WTC11 (cell line): ENCODE results near the gene MACROD2. TPM values are rescaled to one million over a fixed set of nuclear protein-coding genes. Genes with fewer than 3 reads are reported as not detected.

Experiments
- ATAC-seq: fragments of 200-7000 bp; cut with Tn5 transposase; 2 replicates; pipeline ENCODE4 v1.10.0; 2021; ENCODE audit warnings: mild to moderate bottlenecking, moderate library complexity
- CTCF ChIA-PET: fragments of 300-600 bp; sonication (Branson Sonifier 250); formaldehyde crosslinking; loops from one replicate; lab custom pipeline; 2021; ENCODE audit warnings: antibody characterized with exemption; lab: Charles Lee
- POLR2A ChIA-PET: fragments of 350-600 bp; sonication (Branson Sonifier 250); formaldehyde crosslinking; loops from one replicate; lab custom pipeline; 2021; ENCODE audit warnings: antibody characterized with exemption; lab: Charles Lee
- DNase-seq: peaks from one replicate; pipeline ENCODE4 v3.0.0; 2021; ENCODE audit warnings: low spot score
- H3K27ac Mint-ChIP-seq: 2 replicates; pipeline ENCODE4 v1.8.0; 2021; ENCODE audit warnings: mixed read lengths
- H3K27me3 Mint-ChIP-seq: 2 replicates; pipeline ENCODE4 v1.8.0; 2021; ENCODE audit warnings: low read depth, mild to moderate bottlenecking, moderate library complexity, mixed read lengths
- H3K36me3 Mint-ChIP-seq: 2 replicates; pipeline ENCODE4 v1.8.0; 2021; ENCODE audit warnings: mixed read lengths
- H3K4me1 Mint-ChIP-seq: 2 replicates; pipeline ENCODE4 v1.8.0; 2022; ENCODE audit warnings: mixed read lengths
- H3K4me3 Mint-ChIP-seq: 2 replicates; pipeline ENCODE4 v1.8.0; 2021; ENCODE audit warnings: mild to moderate bottlenecking, moderate library complexity, mixed read lengths
- H3K9me3 Mint-ChIP-seq: 2 replicates; pipeline ENCODE4 v1.8.0; 2021; ENCODE audit warnings: mixed read lengths
- ETV6 ChIP-seq: sonication (generic); formaldehyde crosslinking; IDR thresholded peaks from 2 replicates; pipeline ENCODE4 v1.8.1; 2022; ENCODE audit warnings: mild to moderate bottlenecking, missing genetic modification reagents
- GRHL2 ChIP-seq: fragments of 250-450 bp; sonication (Bioruptor Pico); IDR thresholded peaks from 2 replicates; pipeline ENCODE4 v1.8.0; 2022; ENCODE audit warnings: mild to moderate bottlenecking, moderate library complexity; ENCODE audit not compliant: insufficient replicate concordance, severe bottlenecking
- IRF2 ChIP-seq: sonication (generic); formaldehyde crosslinking; IDR thresholded peaks from 2 replicates; pipeline ENCODE4 v1.8.0; 2022; ENCODE audit warnings: low read depth, missing genetic modification reagents, borderline replicate concordance
- MAX ChIP-seq: sonication (generic); formaldehyde crosslinking; IDR thresholded peaks from 2 replicates; pipeline ENCODE4 v1.8.0; 2022; ENCODE audit warnings: mild to moderate bottlenecking, missing genetic modification reagents
- MLX ChIP-seq: sonication (generic); formaldehyde crosslinking; IDR thresholded peaks from 2 replicates; pipeline ENCODE4 v1.8.1; 2023; ENCODE audit warnings: mild to moderate bottlenecking, missing genetic modification reagents, moderate library complexity
- NR3C1 ChIP-seq: sonication (generic); formaldehyde crosslinking; conservative IDR thresholded peaks from 2 replicates; pipeline ENCODE4 v1.8.1; 2023; ENCODE audit warnings: low read depth, mild to moderate bottlenecking, missing genetic modification reagents
- OVOL2 ChIP-seq: fragments of 250-450 bp; sonication (Bioruptor Pico); IDR thresholded peaks from 2 replicates; pipeline ENCODE4 v1.9.0; 2021; ENCODE audit warnings: mild to moderate bottlenecking, borderline replicate concordance
- SMAD3 ChIP-seq: sonication (generic); formaldehyde crosslinking; IDR thresholded peaks from 2 replicates; pipeline ENCODE4 v1.8.0; 2022; ENCODE audit warnings: missing genetic modification reagents, mild to moderate bottlenecking, borderline replicate concordance
- SMAD4 ChIP-seq: sonication (generic); formaldehyde crosslinking; IDR thresholded peaks from 2 replicates; pipeline ENCODE4 v1.8.0; 2022; ENCODE audit warnings: mild to moderate bottlenecking, missing genetic modification reagents
- ZNF121 ChIP-seq: sonication (generic); formaldehyde crosslinking; IDR thresholded peaks from 2 replicates; pipeline ENCODE4 v1.8.0; 2023; ENCODE audit warnings: missing genetic modification reagents
- ZNF281 ChIP-seq: sonication (generic); formaldehyde crosslinking; IDR thresholded peaks from 2 replicates; pipeline ENCODE4 v1.8.0; 2023; ENCODE audit warnings: mild to moderate bottlenecking, missing genetic modification reagents
- ZNF317 ChIP-seq: sonication (generic); formaldehyde crosslinking; IDR thresholded peaks from 2 replicates; pipeline ENCODE4 v1.8.1; 2023; ENCODE audit warnings: low read depth, mild to moderate bottlenecking, moderate library complexity, missing genetic modification reagents, borderline replicate concordance
- ZNF532 ChIP-seq: fragments of 250-450 bp; sonication (Bioruptor Pico); IDR thresholded peaks from 2 replicates; pipeline ENCODE4 v1.9.0; 2021; ENCODE audit warnings: mild to moderate bottlenecking, borderline replicate concordance
- total RNA-seq: library from RNA; stranded (reverse); gene quantifications from 3 replicates; pipeline ENCODE4 v1.2.3, GENCODE V29; 2021

MACROD2 gene
- total RNA-seq, 1 experiment from 2014 or later = 4.1 TPM

- Mint-ChIP-seq H3K36me3 (peaks cover 10% of the 10 kb centered on the region), H3K27ac (peak overlapping the region; percentile 84), H3K9me3 (peaks cover 13% of the 10 kb centered on the region), H3K27me3 (peaks cover 6% of the 10 kb centered on the region; the same call in 1 of the 2 replicates), H3K4me3 (no peak overlapping the region), H3K4me1 (peaks cover 42% of the 10 kb centered on the region)
- ChIA-PET CTCF (interaction anchor here (1.7 to 4.2 kb wide), 2 partner anchors 10 to 16 kb away, joined by 5 to 18 read pairs; no protein-coding TSS in a partner anchor), POLR2A (interaction anchor here (1.3 kb wide), 1 partner anchor 10 kb away, joined by 3 read pairs; no protein-coding TSS in a partner anchor)
- ATAC-seq (peak; percentile 92), DNase-seq (peak; percentile 17)
- TF ChIP-seq SMAD3 (CRISPR knock-in tag) = no peak
- no peak for TF ChIP-seq MAX (CRISPR knock-in tag)
- no peak for TF ChIP-seq ZNF532 (CRISPR knock-in tag)
These were observed 1642.8 kb downstream of the MACROD2 start for GRCh38 chr20:15637950-15638754.

GRCh38 chr20:15638816-15639215 lies 1643.5 kb downstream of the MACROD2 start:
- DNase-seq = no peak
- POLR2A ChIA-PET = no interaction called here
- peaks cover 10% of the 10 kb centered on the region for H3K36me3 Mint-ChIP-seq
- peaks cover 13% of the 10 kb centered on the region for H3K9me3 Mint-ChIP-seq
- no peak for ATAC-seq
- peaks cover 6% of the 10 kb centered on the region; the same call in 1 of the 2 replicates for H3K27me3 Mint-ChIP-seq
- H3K4me1 Mint-ChIP-seq = peaks cover 41% of the 10 kb centered on the region
- CTCF ChIA-PET = interaction anchor here (1.7 kb wide), 1 partner anchor 11 kb away, joined by 5 read pairs; no protein-coding TSS in a partner anchor
- H3K27ac Mint-ChIP-seq = peak overlapping the region; percentile 13; the same call in 1 of the 2 replicates
- no peak for TF ChIP-seq ETV6 (CRISPR knock-in tag)
- TF ChIP-seq NR3C1 (CRISPR knock-in tag) = no peak
- no peak for TF ChIP-seq SMAD3 (CRISPR knock-in tag)
- no peak for TF ChIP-seq ZNF281 (CRISPR knock-in tag)
- no peak for TF ChIP-seq MLX (CRISPR knock-in tag)
- no peak for TF ChIP-seq ZNF317
- TF ChIP-seq SMAD4 (CRISPR knock-in tag) = no peak
- no peak for TF ChIP-seq IRF2 (CRISPR knock-in tag)
- TF ChIP-seq ZNF121 = no peak
- TF ChIP-seq GRHL2 (CRISPR knock-in tag) = no peak
- TF ChIP-seq OVOL2 = no peak
- H3K4me3 Mint-ChIP-seq = no peak overlapping the region
